ENCODE data around the gene DNMT3L. TPM values are rescaled to one million over a fixed set of nuclear protein-coding genes. Genes with fewer than 3 reads are reported as not detected.
"Not testable (repeated sequence)": the region's sequence is repeated elsewhere in the genome, so short reads cannot be mapped to it uniquely, and the experiment has no call there.

Gene DNMT3L
- total RNA-seq, 1 donor from 2014 or later, result not detected

DNA sequence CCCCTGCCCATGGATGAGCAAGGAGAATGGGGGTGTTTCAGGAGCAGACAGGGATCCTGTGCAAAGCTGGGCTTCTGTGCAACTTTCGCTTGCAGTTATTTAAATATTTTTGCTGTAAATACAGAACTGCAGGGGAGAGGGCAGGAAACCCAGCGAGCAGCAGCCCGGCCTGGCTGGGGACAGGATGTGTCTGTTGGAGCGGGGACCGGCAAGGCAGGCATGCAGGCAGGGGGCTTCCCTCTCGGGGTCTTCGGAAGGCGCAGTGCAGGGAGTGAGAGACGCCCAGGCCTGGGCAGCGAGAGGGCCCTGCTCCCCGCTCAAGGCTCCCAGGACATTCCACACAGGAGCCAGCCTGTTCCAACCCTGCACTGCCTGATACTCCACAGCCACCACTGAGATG lies 22.3 kb upstream of the DNMT3L start:
- DNase-seq (no peak), ATAC-seq (ENCODE audit: poor library complexity) (no peak)
- intact Hi-C loops (cut with DNase I), result no loop called here

DNA sequence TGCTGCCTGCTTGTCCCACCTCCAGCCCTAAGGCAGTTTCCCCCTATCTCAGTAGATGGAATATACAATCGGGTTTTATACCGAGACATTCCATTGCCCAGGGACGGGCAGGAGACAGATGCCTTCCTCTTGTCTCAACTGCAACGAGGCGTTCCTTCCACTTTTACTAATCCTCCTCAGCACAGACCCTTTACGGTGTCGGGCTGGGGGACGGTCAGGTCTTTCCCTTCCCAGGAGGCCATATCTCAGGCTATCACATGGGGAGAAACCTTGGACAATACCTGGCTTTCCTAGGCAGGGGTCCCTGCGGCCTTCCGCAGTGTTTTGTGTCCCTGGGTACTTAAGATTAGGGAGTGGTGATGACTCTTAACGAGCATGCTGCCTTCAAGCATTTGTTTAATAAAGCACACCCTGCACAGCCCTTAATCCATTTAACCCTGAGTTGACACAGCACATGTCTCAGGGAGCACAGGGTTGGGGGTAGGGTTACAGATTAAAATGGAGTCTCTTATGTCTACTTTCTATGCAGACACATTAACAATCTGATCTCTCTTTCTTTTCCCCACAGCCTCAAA lies 21.6 kb upstream of the DNMT3L start:
- ATAC-seq (ENCODE audit: poor library complexity); intact Hi-C loops (cut with DNase I); DNase-seq: not testable (repeated sequence)

DNA sequence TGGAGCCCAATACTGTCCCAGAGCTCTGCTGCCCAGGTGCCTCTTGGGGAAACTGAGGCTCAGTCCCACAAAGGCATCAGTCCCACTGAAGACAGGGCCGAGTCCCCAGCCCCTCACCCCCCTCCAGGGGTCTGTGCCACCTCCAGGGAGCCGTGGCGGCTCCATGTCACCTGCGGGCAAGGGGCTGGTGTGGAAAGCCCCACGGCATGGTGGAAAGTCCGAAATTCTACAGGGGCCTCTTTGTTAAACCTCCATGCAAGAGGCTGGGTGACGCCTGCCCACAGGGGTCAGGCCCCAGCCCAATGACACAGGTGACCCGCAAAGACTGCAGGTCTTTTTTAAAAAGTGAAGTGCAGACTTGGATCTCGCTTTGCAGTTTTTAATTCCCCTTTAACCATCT lies 20.7 kb upstream of the DNMT3L start:
- ATAC-seq (ENCODE audit: poor library complexity), result no peak
- intact Hi-C loops (cut with DNase I), result no loop called here
- DNase-seq, result no peak

DNA sequence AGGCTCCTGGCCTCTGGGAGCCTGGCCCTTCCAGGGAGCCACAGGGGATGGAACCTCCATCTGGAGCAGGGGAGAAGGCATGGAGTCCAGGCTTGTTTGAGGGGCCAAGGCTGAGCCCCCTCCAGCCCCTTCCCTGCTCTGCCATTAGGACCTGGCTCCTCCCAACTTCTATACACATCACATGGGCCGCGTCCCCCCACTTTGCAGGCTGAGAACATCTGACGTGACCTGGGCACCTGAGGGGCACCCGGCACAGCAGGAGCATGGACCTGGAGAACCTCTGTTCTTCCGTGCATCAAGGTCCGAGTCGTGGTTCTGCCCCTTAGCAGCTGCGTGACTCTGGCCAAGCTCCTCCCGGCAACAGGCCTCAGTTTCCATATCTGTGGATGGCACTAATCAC lies 20.1 kb upstream of the DNMT3L start:
- ATAC-seq (ENCODE audit: poor library complexity) (no peak), DNase-seq (no peak)
- intact Hi-C loops (cut with DNase I), result no loop called here

DNA sequence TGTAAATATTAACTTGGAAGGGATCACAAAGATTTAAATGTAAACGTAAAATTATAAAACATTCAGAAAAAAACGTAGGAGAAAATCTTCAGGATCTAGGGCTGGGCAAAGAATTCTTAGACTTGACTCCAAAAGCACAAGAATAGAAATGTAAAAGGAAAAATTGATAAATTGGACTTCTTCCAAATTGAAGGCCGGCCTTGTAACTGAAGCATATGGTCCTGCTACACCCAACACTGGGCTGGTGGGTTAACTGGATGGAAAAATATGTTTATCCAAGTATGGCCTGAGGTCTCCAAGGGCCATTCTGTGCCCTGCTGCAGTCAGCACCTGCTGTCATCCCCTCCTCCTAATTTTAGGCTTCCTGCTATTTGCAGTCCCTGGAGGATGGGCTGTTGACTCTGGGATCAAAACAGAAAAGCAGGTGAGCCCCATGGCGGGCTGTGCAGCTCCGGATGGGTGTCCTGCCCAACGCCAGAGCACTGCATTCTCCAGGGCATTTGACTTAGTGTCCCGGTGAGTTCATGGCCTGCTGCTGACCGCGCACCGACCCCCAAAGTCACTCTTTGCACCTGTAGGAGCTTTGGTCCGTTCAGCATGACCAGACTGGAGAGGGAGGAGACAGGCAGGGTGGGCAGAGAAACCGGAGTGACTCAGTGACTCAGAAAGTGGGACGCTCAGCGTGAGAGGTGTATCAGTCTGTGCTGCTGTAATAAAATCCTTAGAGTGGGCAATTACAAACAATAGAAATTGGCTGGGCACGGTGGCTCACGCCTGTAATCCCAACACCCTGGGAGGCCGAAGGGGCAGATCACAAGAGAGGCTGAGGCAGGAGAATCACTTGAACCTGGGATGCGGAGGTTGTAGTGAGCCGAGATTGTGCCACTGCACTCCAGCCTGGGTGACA lies 17.9 kb upstream of the DNMT3L start:
- intact Hi-C loops (cut with DNase I), result no loop called here
- ATAC-seq (ENCODE audit: poor library complexity) (no peak), DNase-seq (no peak)

DNA sequence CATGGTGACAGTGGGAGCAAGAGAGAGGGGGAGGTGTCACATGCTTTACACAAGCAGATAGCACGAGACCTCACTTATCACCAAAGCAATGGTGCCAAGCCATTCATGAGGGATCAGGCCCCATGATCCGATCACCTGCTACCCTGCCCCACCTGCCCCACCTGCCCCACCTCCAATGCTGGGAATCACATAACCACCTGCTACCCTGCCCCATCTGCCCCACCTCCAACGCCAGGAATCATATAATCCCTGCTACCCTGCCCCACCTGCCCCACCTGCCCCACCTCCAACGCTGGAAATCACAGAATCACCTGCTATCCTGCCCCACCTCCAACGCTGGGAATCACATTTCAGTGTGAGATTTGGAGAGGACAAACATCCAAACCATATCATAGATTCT lies 13.3 kb upstream of the DNMT3L start:
- ATAC-seq (ENCODE audit: poor library complexity) (no peak), DNase-seq (no peak)
- intact Hi-C loops (cut with DNase I), result no loop called here

DNA sequence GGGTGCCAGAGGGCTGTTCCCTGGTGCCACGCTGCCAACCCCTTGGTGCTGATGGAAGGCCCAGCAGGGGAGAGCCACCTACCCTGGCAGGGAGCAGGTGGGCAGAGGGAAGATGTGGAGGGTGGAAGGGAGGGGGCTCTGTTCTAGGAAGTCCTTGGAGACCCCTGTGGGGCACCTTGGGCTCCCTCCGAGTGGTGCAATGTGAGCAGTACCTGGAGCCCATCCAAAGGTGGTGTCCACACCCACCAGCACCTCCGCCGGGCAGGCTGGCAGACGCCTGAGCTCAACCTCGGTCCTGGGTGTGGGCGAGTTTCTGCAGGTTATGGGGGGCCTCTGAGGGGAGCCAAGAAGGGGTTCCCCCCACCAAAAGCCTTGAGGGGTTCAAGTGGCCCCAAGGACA lies 11.3 kb upstream of the DNMT3L start:
- intact Hi-C loops (cut with DNase I), result no loop called here
- no peak for ATAC-seq (ENCODE audit: poor library complexity)
- no peak for DNase-seq

DNA sequence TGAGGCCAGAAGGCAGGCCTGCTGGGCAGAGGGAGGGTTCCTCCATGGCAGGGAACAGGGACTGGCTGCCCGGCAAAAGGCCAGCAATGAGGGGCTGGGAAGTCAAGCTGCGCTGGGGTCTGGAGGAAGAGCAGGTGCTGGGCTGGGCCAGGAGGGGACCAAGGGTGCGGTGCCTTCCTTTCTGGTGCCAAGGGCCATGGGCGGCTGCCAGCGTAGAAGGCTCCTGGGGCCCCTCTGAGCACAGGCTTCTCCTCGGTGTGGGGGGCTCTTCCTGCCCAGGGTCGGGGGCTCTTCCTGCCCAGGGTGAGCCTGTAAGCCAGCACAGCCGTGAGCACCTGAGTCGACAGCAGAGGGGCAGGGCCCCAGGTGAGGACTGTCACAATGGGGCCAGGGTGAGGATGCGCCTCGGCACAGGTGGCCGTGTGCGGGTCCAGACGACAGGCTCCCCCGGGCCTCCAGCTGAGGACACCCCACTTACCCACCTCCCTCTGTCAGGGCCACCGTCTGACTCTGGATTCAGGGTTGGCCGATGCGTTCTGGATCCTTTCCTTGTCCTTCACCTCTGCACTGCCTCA lies 10.7 kb upstream of the DNMT3L start:
- DNase-seq, result no peak
- intact Hi-C loops (cut with DNase I), result no loop called here
- no peak for ATAC-seq (ENCODE audit: poor library complexity)

DNA sequence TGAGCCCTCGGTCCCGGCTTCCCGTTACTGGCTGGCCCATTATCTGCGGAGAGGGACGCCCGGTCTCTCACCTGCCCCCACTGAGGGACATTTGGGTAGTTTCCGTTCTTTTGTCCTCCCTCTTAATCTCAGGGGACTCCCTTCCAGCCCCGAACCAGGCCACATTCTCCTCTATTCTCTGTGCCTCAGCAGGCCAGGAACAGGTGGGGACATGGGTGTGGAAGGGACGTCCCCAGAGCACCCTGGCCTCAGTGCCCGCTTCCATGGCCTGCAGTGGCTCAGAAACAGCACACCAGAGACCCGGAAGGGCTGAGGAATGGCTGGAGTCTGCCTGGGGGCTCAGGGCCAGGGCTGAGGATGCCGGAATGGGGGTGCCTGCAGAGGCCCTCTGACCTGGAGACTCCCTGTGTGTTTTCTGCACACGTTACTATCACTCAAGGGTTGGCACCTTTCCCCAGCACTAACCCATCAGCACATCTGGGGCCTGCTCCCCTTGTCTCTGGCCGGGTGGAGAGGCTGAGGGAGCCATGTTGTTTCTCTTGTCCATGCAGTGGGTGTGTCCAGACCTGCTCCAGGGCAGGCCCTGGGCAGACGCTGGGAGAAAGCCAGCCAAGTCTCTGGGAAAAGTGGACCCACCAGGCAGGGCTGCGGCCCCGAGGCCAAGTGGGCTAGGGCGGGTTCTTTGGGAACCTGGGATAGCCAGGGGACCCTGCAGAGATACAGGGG lies 10.0 kb upstream of the DNMT3L start:
- no peak for DNase-seq
- intact Hi-C loops (cut with DNase I), result no loop called here
- ATAC-seq (ENCODE audit: poor library complexity), result no peak

DNA sequence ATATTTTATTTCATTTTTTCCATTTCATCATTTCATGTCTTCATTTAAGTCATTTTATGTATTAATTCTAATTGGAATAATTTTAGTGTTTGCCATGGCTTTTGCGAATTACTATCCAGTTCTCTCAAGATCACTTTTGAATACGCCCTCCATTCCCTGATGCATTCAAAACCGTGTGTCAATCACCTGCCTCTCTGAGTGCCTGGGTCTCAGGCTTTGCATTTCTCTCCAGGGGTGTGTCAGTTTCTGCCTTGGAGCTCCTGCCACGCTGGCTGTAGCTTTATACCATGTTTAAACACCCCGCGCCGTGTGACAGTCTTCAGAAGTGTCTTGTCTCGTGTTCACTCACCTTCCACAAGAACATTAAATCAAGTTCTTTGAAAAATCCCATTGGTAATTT lies 7.4 kb upstream of the DNMT3L start:
- DNase-seq (no peak), ATAC-seq (ENCODE audit: poor library complexity) (no peak)
- intact Hi-C loops (cut with DNase I), result no loop called here

DNA sequence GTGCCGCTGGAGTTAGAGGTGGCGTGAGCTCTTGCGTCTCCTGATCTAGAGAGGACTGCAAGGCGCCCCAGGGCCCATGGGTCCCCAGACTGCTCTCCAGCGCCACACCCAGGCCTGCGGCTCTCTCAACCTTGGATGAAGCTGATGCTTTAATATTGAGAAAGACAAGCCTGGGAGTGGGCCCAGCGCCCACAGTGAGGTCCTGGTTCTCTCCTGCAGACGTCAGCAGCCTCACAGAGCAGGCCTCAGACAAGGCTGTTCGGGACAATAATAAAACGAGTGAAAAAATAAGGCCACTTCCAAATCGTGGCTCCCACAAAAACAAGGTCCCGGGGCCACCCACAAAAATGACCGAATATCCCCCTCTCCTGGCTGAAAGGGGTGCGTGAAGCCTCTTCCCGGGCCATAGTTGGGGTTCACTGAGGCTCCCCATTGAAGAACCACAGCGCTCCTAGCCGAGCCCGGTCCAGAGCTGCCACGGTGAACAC lies 6.0 kb upstream of the DNMT3L start:
- DNase-seq, result peak; percentile 63
- intact Hi-C loops (cut with DNase I), result no loop called here
- ATAC-seq (ENCODE audit: poor library complexity), result peak; percentile 39

DNA sequence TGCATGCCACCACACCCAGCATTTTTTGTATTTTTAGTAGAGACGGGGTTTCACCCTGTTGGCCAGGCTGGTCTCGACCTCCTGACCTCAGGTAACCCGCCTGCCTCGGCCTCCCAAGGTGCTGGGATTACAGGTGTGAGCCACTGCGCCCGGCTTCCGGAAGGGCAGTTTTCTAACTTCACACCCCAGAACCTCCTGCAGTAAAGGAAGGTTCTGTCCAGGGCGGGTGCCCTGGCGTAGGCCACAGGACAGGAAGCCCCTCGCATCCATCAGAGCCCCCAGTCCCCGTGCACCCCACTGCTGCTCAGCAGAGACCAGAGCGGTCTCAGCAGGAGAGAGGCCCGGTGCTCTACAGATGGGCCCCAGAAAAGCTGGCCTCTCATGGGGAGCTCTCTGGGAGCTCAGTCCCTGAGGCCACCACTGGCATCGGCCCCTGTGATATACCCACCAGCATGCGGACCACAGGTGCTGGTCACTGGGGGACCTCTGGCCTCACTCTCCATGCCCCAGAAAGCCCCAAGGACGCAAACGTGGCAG lies 4.1 kb upstream of the DNMT3L start:
- intact Hi-C loops (cut with DNase I), result no loop called here
- DNase-seq, result no peak
- no peak for ATAC-seq (ENCODE audit: poor library complexity)

DNA sequence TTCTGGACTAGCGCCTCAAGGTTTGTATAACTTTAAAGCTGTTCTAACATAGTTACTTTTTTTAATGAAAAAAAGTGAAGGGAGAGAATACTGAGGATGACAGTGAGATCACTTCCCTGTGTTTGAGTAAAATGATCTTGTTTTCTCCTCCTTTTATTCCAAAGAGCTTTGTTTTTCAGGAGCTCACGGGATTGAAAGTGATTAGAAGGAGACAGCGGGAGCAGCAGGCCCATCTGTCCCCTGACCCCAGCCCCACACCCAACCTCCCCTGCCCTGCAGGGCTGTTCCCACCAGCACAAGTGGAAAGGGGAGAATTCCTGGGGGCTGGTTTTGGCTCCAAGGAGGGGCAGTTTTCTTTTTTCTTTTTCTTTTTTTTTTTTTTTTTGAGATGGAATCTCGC lies 2.1 kb upstream of the DNMT3L start:
- no peak for DNase-seq
- intact Hi-C loops (cut with DNase I), result no loop called here
- ATAC-seq (ENCODE audit: poor library complexity), result no peak

DNA sequence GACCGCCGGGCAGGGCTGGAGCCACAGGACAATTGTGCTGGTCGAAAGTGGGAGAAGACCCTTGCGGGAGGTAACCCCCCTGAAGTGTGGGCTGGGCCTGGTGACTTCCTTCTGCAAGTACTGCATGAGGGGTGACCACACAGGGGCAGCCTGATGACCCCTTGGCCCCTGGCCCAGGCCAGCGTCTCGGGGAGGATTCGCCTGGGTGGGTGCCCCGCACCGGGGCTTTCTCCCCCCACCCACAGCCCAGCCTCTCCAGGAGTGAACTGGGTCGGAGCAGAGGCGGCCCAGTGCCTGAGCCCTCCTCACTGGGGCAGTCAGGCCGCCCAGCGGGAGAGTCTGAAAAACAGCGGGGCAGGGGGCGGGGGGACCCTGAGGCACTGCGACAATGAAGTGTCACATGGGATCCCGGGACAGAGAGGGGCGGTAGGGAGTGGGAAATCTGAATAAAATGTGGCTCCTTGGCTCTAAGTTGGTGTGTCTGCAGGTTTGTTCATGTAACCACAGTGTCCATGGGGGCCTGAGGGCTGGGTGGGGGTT lies 1.6 kb upstream of the DNMT3L start:
- DNase-seq, result no peak

DNA sequence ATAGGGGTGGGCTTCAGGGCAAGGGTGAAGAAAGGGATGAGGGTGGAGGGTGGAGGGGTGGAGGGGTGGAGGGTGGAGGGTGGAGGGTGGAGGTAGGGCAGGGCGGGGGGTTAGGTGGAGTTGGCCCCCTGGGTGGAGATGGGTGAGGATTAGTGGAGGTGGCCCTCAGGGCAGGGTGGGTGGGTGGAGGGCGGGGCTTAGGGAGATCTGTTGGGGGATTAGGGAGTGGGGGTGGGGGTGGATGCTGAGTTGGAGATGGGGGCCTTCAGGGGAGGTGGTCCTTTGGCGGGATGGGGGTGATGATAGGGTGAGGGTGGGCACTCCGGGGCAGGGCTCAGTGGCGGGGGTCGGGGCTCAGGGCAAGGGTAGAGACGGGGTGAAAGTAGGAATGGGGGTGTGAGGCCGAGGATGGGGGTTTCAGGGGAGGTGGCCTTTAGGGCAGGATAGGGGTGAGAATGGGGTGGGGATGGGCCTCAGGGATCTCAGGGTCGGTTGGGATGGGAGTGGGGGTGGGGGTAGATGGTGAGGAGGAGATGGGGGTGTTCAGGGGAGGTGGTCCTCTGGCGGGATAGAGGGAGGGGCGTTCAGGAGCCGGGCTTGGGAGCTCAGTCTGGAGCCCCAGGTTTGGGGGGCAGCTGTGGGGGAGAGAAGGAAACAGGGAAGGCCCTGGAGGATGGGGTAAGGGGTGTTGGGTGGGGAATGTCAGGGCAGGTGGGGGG lies 800 bp upstream of the DNMT3L start:
- ATAC-seq (ENCODE audit: poor library complexity), result no peak
- DNase-seq, result no peak
- intact Hi-C loops (cut with DNase I), result no loop called here

More for the DNA sequence above, 1.6 kb upstream of the DNMT3L start:
- intact Hi-C loops (cut with DNase I), result no loop called here
- ATAC-seq (ENCODE audit: poor library complexity), result no peak

DNA sequence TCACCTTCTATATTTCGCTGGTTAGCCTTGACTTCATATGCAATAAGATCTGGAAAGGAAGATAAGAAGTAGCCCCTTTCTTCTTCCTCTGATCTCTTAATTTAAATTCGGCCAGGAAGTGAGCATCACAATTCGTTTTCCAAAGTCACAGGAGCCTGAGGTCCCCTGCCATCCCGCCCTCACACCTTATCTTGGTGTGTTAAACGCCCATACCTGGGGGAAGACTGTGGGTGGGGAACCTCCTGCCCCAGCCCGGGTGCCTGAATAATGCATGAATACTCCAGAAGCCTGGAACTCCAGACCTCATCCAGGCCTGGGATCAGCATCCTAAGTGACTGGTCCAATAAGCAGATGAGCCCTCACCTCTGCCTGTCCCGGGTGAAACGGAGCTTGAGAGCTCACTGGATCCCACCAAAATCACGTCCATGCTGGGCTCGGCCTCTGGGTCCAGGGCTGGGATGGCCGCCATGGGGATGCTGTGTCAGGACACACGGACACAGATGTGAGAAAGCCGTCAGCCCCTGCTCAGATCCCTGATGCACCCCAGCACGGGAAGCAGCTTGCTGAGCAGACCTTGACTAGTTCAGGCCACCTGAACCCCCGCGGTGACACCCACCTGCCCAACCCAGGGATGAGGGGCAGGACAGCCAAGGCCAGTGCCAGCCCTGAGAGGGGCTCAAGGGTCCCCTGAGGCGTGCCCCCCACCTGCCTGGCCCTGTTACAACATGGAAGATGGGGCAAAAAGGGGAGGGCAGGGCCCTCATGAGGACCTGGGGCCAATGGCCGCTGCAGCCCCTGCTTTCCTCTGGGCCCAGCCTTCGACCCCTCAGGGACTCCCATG lies 686 bp downstream of the DNMT3L start:
- ATAC-seq (ENCODE audit: poor library complexity), result no peak
- DNase-seq, result no peak
- intact Hi-C loops (cut with DNase I), result no loop called here

DNA sequence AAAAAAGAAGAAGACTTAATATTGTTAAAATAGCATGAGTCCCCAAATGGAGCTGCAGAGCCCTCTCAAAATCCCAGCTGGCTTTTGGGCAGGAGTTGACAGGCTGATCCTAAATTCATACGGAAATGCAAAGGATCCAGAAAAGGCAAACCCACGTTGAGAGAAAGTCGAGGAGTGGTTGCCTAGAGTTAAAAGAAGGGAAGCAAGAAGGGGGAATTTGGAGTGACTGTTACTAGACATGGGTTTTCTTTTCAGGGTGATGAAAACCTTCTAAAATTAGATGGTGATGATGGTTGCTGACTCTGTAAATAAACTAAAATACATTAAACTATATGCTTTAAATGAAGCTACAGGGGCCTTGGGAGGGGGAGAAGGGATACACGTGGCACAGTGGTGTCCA lies 1.6 kb downstream of the DNMT3L start:
- ATAC-seq (ENCODE audit: poor library complexity), result no peak
- no peak for DNase-seq

More for the DNA sequence above, 1.6 kb downstream of the DNMT3L start:
- intact Hi-C loops (cut with DNase I), result no loop called here
